IMR-90 (cell line): ENCODE results near the gene KDM2B. TPM values are rescaled to one million over a fixed set of nuclear protein-coding genes. Genes with fewer than 3 reads are reported as not detected.
A peak's percentile ranks its signal among the peaks of the same experiment; 100 is the strongest.

Experiments
- ATAC-seq: fragments of 200-7000 bp; cut with Tn5 transposase; 2 replicates; pipeline ENCODE4 v1.9.1; 2020; ENCODE audit warnings: low read depth, mild to moderate bottlenecking, moderate library complexity
- BruUV-seq: library from RNA; stranded (reverse); fragments of 400-500 nt; replicated peaks from 2 replicates; lab custom pipeline; 2021; lab: Mats Ljungman, UMichigan
- CTCF ChIA-PET: fragments of 300-600 bp; formaldehyde crosslinking; extraction: SDS; loops from one replicate; lab custom pipeline; 2021; ENCODE audit warnings: antibody characterized with exemption; lab: Yijun Ruan, JAX
- POLR2A ChIA-PET: fragments of 300-600 bp; sonication (Branson Sonifier 250); formaldehyde crosslinking; loops from one replicate; lab custom pipeline; 2022; ENCODE audit warnings: antibody characterized with exemption; ENCODE audit not compliant: unreplicated experiment; lab: Charles Lee
- DNase-seq: peaks from one replicate; pipeline ENCODE4 v3.0.0; 2013
- H2AFZ ChIP-seq: replicated peaks from 2 replicates; pipeline ENCODE3; 2013; ENCODE audit warnings: low read length, mild to moderate bottlenecking; ENCODE audit not compliant: poor library complexity
- H2AK5ac ChIP-seq: 2 replicates; pipeline ENCODE4 v1.6.1; 2013; ENCODE audit warnings: low read depth, low read length, inconsistent platforms
- H2AK9ac ChIP-seq: replicated peaks from 2 replicates; pipeline ENCODE3; 2013; ENCODE audit warnings: mild to moderate bottlenecking, low read depth, low read length, moderate library complexity; ENCODE audit not compliant: poor library complexity
- H2BK120ac ChIP-seq: 2 replicates; pipeline ENCODE4 v1.6.1; 2013; ENCODE audit warnings: low read depth, low read length, inconsistent platforms
- H2BK15ac ChIP-seq: 3 replicates; pipeline ENCODE4 v1.6.1; 2013; ENCODE audit warnings: low read depth, low read length, inconsistent platforms
- H2BK20ac ChIP-seq: 2 replicates; pipeline ENCODE4 v1.6.1; 2013; ENCODE audit warnings: low read depth, mild to moderate bottlenecking, inconsistent platforms, low read length, moderate library complexity
- H2BK5ac ChIP-seq: 2 replicates; pipeline ENCODE4 v1.6.1; 2013; ENCODE audit warnings: mild to moderate bottlenecking, low read depth, low read length, inconsistent platforms; ENCODE audit not compliant: poor library complexity, severe bottlenecking
- H3K14ac ChIP-seq: replicated peaks from 2 replicates; pipeline ENCODE4 v1.6.1; 2013; ENCODE audit warnings: low read depth, low read length, inconsistent platforms
- H3K18ac ChIP-seq: 2 replicates; pipeline ENCODE4 v1.6.1; 2013; ENCODE audit warnings: low read depth, low read length, control low read depth
- H3K23ac ChIP-seq: 2 replicates; pipeline ENCODE4 v1.6.1; 2013; ENCODE audit warnings: low read depth, low read length, inconsistent platforms
- H3K27ac ChIP-seq: 2 replicates; pipeline ENCODE4 v1.5.1; 2013; ENCODE audit warnings: mild to moderate bottlenecking, control low read depth, low read length; ENCODE audit not compliant: insufficient read depth
- H3K27me3 ChIP-seq: 2 replicates; pipeline ENCODE4 v1.6.1; 2013; ENCODE audit warnings: low read length; ENCODE audit not compliant: control insufficient read depth, insufficient read depth
- H3K36me3 ChIP-seq: 2 replicates; pipeline ENCODE4 v1.6.1; 2013; ENCODE audit warnings: low read length, mixed read lengths; ENCODE audit not compliant: control insufficient read depth, insufficient read depth
- H3K4ac ChIP-seq: 2 replicates; pipeline ENCODE4 v1.6.1; 2013; ENCODE audit warnings: low read depth, low read length, inconsistent platforms
- H3K4me1 ChIP-seq: 2 replicates; pipeline ENCODE4 v1.6.1; 2013; ENCODE audit warnings: low read length, mixed read lengths; ENCODE audit not compliant: control insufficient read depth, insufficient read depth
- H3K4me2 ChIP-seq: 2 replicates; pipeline ENCODE4 v1.6.1; 2013; ENCODE audit warnings: low read depth, mild to moderate bottlenecking, control low read depth, low read length, moderate library complexity
- H3K4me3 ChIP-seq: 2 replicates; pipeline ENCODE4 v1.5.1; 2013; ENCODE audit warnings: low read depth, mild to moderate bottlenecking, control low read depth, low read length, moderate library complexity; ENCODE audit not compliant: insufficient read depth
- H3K56ac ChIP-seq: 2 replicates; pipeline ENCODE4 v1.6.1; 2013; ENCODE audit warnings: low read length, inconsistent platforms; ENCODE audit not compliant: insufficient read depth; ENCODE audit errors: extremely low read depth
- H3K79me1 ChIP-seq, 2 experiments: 2 replicates each; pipeline ENCODE4 v1.6.1; 2013; ENCODE audit warnings: low read length in 2 of 2, inconsistent platforms in 1 of 2, low read depth in 1 of 2
- H3K9ac ChIP-seq: 2 replicates; pipeline ENCODE4 v1.6.1; 2013; ENCODE audit warnings: low read depth, low read length, control low read depth
- H3K9me1 ChIP-seq: 2 replicates; pipeline ENCODE4 v1.6.1; 2013; ENCODE audit warnings: low read length, inconsistent platforms; ENCODE audit not compliant: insufficient read depth
- H3K9me3 ChIP-seq: 2 replicates; pipeline ENCODE4 v1.6.1; 2013; ENCODE audit warnings: low read length; ENCODE audit not compliant: control insufficient read depth, insufficient read depth
- H4K20me1 ChIP-seq: 2 replicates; pipeline ENCODE4 v1.6.1; 2013; ENCODE audit warnings: low read length, inconsistent platforms; ENCODE audit not compliant: insufficient read depth
- H4K5ac ChIP-seq: 2 replicates; pipeline ENCODE4 v1.6.1; 2013; ENCODE audit warnings: mild to moderate bottlenecking, low read depth, low read length, control low read depth
- H4K8ac ChIP-seq, 2 experiments: 2 replicates each; pipeline ENCODE4 v1.6.1; 2013; ENCODE audit warnings: low read depth in 2 of 2, low read length in 2 of 2, control low read depth in 1 of 2, inconsistent platforms in 1 of 2
- H4K91ac ChIP-seq: 2 replicates; pipeline ENCODE4 v1.6.1; 2013; ENCODE audit warnings: low read depth, low read length, inconsistent platforms; ENCODE audit not compliant: insufficient read depth
- CEBPB ChIP-seq: IDR thresholded peaks from 2 replicates; pipeline ENCODE4 v1.6.1; 2012; ENCODE audit warnings: low read depth, low read length, improper control_type of control experiment
- FOS ChIP-seq: fragments of 150-350 bp; IDR thresholded peaks from 2 replicates; pipeline ENCODE4 v1.6.1; 2016; ENCODE audit warnings: low read depth, low read length
- POLR2A ChIP-seq: IDR thresholded peaks from 2 replicates; pipeline ENCODE4 v1.6.1; 2012; ENCODE audit warnings: mild to moderate bottlenecking, low read depth, low read length
- RAD21 ChIP-seq: IDR thresholded peaks from 2 replicates; pipeline ENCODE4 v1.6.1; 2012; ENCODE audit warnings: low read length, improper control_type of control experiment
- WGBS, 2 experiments: methylation state at CpG; one replicate each; pipeline versions ENCODE4 v1.1.5 to v1.1.7; 2013; ENCODE audit warnings: missing lambda C conversion rate in 2 of 2; ENCODE audit not compliant: insufficient read length in 1 of 2; ENCODE audit errors: extremely low coverage in 2 of 2; 5-methylcytosine and 5-hydroxymethylcytosine counted together
- dilution Hi-C: fragments of 300-500 bp; cut with HindIII; formaldehyde crosslinking; loops from one replicate; pipeline ENCODE4 v1.14.3; 2018; ENCODE audit warnings: low sequenced_read_pairs; ENCODE audit not compliant: unreplicated experiment
- in situ Hi-C: fragments of 300-500 bp; cut with MboI; formaldehyde crosslinking; loops from 3 replicates; pipeline ENCODE4 v1.14.3; 2019; ENCODE audit warnings: low sequenced_read_pairs, inconsistent platforms, mixed read lengths
- intact Hi-C: fragments of 100-400 bp; cut with micrococcal nuclease; formaldehyde crosslinking; loops from 2 replicates; pipeline ENCODE4 v1.10.0; 2022
- polyA plus RNA-seq, 3 experiments: library from polyadenylated mRNA; depleted of rRNA; stranded (reverse); fragments of >200 nt; gene quantifications; 2 replicates each; pipeline ENCODE4 v1.2.3, GENCODE V29; 2012; ENCODE audit warnings: low replicate concordance in 1 of 3
- total RNA-seq: library from RNA; depleted of rRNA; stranded (reverse); fragments of >200 nt; gene quantifications from 2 replicates; pipeline ENCODE4 v1.2.3, GENCODE V29; 2012

Gene KDM2B
- total and polyA plus RNA-seq, 2 of the 4 experiments (the other 2 are of a cell fraction) = 22.6 to 24.2 TPM

- H3K23ac ChIP-seq = peak overlapping the region; percentile 93
- peak overlapping the region; percentile 84 for H2AFZ ChIP-seq
These were observed 3.9 kb downstream of the KDM2B start for GRCh38 chr12:121576851-121577391.

More at GRCh38 chr12:121576851-121577391, 3.9 kb downstream of the KDM2B start:
- ATAC-seq = peak; percentile 70
- H2BK15ac ChIP-seq = peak overlapping the region; percentile 68; the same call in 2 of the 3 replicates
- no TSS peak for BruUV-seq
- peak; percentile 95 for DNase-seq
- peak overlapping the region; percentile 78 to 93 for H4K8ac ChIP-seq
- in situ Hi-C loops (no loop called here), dilution Hi-C loops (no loop called here), intact Hi-C loops (no loop called here)
- H4K5ac ChIP-seq = peak overlapping the region; percentile 26
- H2BK20ac ChIP-seq = peak overlapping the region; percentile 76
- H3K36me3 ChIP-seq = peaks cover 13% of the 10 kb centered on the region
- peak overlapping the region; percentile 92 for H2BK120ac ChIP-seq
- H3K4me1 ChIP-seq = peaks cover 23% of the 10 kb centered on the region
- H3K9me1 ChIP-seq = peaks cover 7% of the 10 kb centered on the region
- CTCF ChIA-PET = interaction anchor here (1.4 to 1.9 kb wide), 3 partner anchors 24 to 50 kb away, joined by 4 to 12 read pairs (median 6); partner anchors contain the start of gene ORAI1
- H3K56ac ChIP-seq = peak overlapping the region; percentile 83
- H3K27ac ChIP-seq = peak overlapping the region; percentile 96
- H3K9me3 ChIP-seq = no peaks in the 10 kb centered on the region
- peak overlapping the region; percentile 96 for H3K4ac ChIP-seq
- POLR2A ChIA-PET = interaction anchor here (0.5 to 0.6 kb wide), 4 partner anchors 59 to 1261 kb away, joined by 3 to 19 read pairs (median 7); no protein-coding TSS in a partner anchor
- H4K91ac ChIP-seq = peak overlapping the region; percentile 96
- H2BK5ac ChIP-seq = peak overlapping the region; percentile 85
- TF ChIP-seq POLR2A (peak; percentile 41; the same call in 1 of the 2 replicates), CEBPB (peak; percentile 75), RAD21 (no peak), FOS (0 out of 2 replicates have a peak, but pooled peaks have one; percentile 34)
- peaks cover 20 to 50% of the 10 kb centered on the region in 2 experiments for H3K79me1 ChIP-seq
- H3K14ac ChIP-seq = peak overlapping the region; percentile 90
- H3K27me3 ChIP-seq = no peaks in the 10 kb centered on the region
- WGBS, 2 experiments = no CpG with 5 or more reads among the region's 4 CpGs
- peak overlapping the region; percentile 62 for H3K4me2 ChIP-seq
- H2AK5ac ChIP-seq = peak overlapping the region; percentile 91
- peak overlapping the region; percentile 68 for H3K9ac ChIP-seq
- H4K20me1 ChIP-seq = no peaks in the 10 kb centered on the region
- H3K18ac ChIP-seq = peak overlapping the region; percentile 81
- peak overlapping the region; percentile 88 for H2AK9ac ChIP-seq
- H3K4me3 ChIP-seq = no peak overlapping the region
